GM18498 (cell line): Measurements from ENCODE around the gene IFI30.
"Not testable (repeated sequence)": the region's sequence is repeated elsewhere in the genome, so short reads cannot be mapped to it uniquely, and the experiment has no call there.

Experiments used
- ATAC-seq: cut with Tn5 transposase; IDR thresholded peaks from one replicate; pipeline ENCODE4 v1.9.1; 2021; ENCODE audit warnings: mild to moderate bottlenecking, moderate library complexity; ENCODE audit not compliant: unreplicated experiment

The IFI30 gene

GRCh38 chr19:18152442-18152816 is 21.2 kb upstream of the IFI30 start:
- peak; percentile 60 for ATAC-seq

GRCh38 chr19:18152817-18153555 is 20.6 kb upstream of the IFI30 start, which contains the start of gene PIK3R2:
PIK3R2 (plus strand) TSS chr19:18153163; CDS start chr19:18155880, 2,717 bp downstream.
- peak; percentile 78 for ATAC-seq

- no peak for ATAC-seq
Observed at GRCh38 chr19:18153556-18154134, 20.0 kb upstream of the IFI30 start.

- ATAC-seq, result no peak
Observed at GRCh38 chr19:18155095-18156087, 18.2 kb upstream of the IFI30 start.

- ATAC-seq, result no peak
Observed at GRCh38 chr19:18156268-18156667, 17.3 kb upstream of the IFI30 start.

GRCh38 chr19:18156841-18157464 is 16.7 kb upstream of the IFI30 start:
- no peak for ATAC-seq

GRCh38 chr19:18157465-18158063 is 16.0 kb upstream of the IFI30 start:
- no peak for ATAC-seq

- ATAC-seq, result no peak
Observed at GRCh38 chr19:18158467-18158866, 15.1 kb upstream of the IFI30 start.

GRCh38 chr19:18159059-18159616 is 14.5 kb upstream of the IFI30 start:
- ATAC-seq, result not testable (repeated sequence)

GRCh38 chr19:18159810-18160209 is 13.8 kb upstream of the IFI30 start:
- ATAC-seq, result no peak

- no peak for ATAC-seq
Observed at GRCh38 chr19:18160493-18160970, 13.1 kb upstream of the IFI30 start.

- peak; percentile 78 for ATAC-seq
Observed at GRCh38 chr19:18160971-18161635, 12.5 kb upstream of the IFI30 start.

- ATAC-seq, result peak; percentile 13
Observed at GRCh38 chr19:18161636-18162002, 12.0 kb upstream of the IFI30 start.

- ATAC-seq, result no peak
Observed at GRCh38 chr19:18164072-18164471, 9.5 kb upstream of the IFI30 start.

- no peak for ATAC-seq
Observed at GRCh38 chr19:18165794-18166544, 7.6 kb upstream of the IFI30 start.

- no peak for ATAC-seq
Observed at GRCh38 chr19:18167011-18167410, 6.6 kb upstream of the IFI30 start.

- ATAC-seq, result no peak
Observed at GRCh38 chr19:18167975-18168645, 5.5 kb upstream of the IFI30 start.

- no peak for ATAC-seq
Observed at GRCh38 chr19:18168673-18169381, 4.8 kb upstream of the IFI30 start.
